ENCODE data around the gene EFCAB6.

EFCAB6 gene

DNA sequence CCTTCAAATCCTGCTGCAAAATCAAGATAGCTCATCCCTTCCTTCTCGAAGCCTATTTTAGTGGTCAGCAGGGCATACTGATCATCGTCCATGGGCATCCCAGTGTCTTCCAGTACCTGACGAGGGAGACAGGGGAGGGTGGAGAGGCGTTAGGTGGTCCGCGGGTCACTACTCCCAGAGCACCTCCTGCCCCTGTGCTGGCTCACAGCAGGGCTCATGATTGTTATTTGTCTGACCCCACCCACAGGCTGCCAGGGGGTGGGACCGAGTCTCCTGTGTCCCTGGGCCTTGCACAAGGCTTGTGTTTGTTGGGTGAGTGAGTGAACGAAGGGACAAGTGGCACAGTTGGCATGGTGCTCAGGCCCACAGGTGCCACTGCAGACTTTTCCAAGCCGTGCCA, 177.0 kb downstream of the EFCAB6 start:
- in situ Hi-C loops (cut with MboI; ENCODE audit: low sequenced_read_pairs, unreplicated experiment) = no loop called here
- TF ChIP-seq, protein P1, sequence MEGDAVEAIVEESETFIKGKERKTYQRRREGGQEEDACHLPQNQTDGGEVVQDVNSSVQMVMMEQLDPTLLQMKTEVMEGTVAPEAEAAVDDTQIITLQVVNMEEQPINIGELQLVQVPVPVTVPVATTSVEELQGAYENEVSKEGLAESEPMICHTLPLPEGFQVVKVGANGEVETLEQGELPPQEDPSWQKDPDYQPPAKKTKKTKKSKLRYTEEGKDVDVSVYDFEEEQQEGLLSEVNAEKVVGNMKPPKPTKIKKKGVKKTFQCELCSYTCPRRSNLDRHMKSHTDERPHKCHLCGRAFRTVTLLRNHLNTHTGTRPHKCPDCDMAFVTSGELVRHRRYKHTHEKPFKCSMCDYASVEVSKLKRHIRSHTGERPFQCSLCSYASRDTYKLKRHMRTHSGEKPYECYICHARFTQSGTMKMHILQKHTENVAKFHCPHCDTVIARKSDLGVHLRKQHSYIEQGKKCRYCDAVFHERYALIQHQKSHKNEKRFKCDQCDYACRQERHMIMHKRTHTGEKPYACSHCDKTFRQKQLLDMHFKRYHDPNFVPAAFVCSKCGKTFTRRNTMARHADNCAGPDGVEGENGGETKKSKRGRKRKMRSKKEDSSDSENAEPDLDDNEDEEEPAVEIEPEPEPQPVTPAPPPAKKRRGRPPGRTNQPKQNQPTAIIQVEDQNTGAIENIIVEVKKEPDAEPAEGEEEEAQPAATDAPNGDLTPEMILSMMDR (IDR thresholded peaks at IDR 0.05; ENCODE audit: borderline replicate concordance, control extremely low read depth, extremely low read depth, insufficient read depth, missing control alignments) = no peak
- no peak for DNase-seq (ENCODE audit: low spot score)

GRCh38 chr22:43634316-43634715, 177.8 kb downstream of the EFCAB6 start:
- DNase-seq (ENCODE audit: low spot score) = no peak
- TF ChIP-seq, protein P1 (IDR thresholded peaks at IDR 0.05; ENCODE audit: borderline replicate concordance, control extremely low read depth, extremely low read depth, insufficient read depth, missing control alignments) = no peak
- in situ Hi-C loops (cut with MboI; ENCODE audit: low sequenced_read_pairs, unreplicated experiment) = no loop called here

DNA sequence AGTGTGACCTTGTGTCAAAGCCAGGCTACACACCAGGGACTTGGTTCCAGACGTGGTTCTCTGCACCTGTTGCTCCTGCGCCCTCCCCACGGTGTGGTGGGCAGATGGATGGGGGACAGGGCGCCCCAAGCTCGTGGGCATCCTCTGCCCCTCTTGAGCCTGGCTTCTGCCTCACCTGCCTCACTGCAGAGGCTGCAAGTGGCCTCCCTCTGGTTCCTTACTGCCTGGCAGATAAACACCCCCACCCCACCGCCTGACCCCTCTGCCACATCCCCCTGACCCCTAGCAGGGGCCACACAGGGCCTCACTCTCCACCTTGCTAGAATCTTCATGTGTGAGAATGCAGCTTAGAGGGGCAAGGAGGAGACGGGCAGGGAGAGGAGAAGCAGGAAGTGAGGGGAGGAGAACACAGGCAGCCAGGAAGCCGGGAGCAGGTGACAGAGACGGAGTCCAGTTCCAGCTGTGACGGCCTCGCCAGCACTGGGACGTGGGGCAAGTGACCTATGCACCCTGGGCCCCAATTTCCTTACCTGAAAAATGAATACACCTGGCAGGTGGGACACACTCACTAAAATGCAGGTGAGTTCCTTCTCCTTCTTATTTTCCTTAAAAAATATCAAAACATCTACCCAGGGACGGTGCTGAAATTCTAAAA, 178.3 kb downstream of the EFCAB6 start:
- TF ChIP-seq, protein P1 (IDR thresholded peaks at IDR 0.05; ENCODE audit: borderline replicate concordance, control extremely low read depth, extremely low read depth, insufficient read depth, missing control alignments) = no peak
- in situ Hi-C loops (cut with MboI; ENCODE audit: low sequenced_read_pairs, unreplicated experiment) = no loop called here
- no peak for DNase-seq (ENCODE audit: low spot score)

DNA sequence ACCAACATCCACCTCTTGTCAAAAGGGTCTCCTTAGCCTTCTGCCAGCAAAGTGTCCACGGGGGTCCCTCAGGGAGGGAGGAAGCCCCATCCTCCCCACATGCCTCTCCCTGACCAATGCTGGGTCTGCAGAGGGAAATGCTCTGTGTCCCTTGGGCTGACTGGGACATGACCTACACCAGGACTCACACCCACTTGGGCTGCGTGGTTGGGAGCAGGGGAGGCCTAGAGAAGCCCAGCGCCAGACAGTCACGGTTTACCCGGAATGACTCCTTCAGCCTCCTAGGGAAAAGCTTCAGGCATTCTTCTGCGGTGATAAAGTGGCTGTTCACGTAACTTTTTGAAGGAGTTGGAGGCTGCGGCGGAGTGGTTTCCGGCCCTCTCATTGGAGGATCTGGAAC, 180.3 kb downstream of the EFCAB6 start:
- TF ChIP-seq, protein P1 (IDR thresholded peaks at IDR 0.05; ENCODE audit: borderline replicate concordance, control extremely low read depth, extremely low read depth, insufficient read depth, missing control alignments) = no peak
- DNase-seq (ENCODE audit: low spot score) = no peak
- in situ Hi-C loops (cut with MboI; ENCODE audit: low sequenced_read_pairs, unreplicated experiment) = no loop called here

DNA sequence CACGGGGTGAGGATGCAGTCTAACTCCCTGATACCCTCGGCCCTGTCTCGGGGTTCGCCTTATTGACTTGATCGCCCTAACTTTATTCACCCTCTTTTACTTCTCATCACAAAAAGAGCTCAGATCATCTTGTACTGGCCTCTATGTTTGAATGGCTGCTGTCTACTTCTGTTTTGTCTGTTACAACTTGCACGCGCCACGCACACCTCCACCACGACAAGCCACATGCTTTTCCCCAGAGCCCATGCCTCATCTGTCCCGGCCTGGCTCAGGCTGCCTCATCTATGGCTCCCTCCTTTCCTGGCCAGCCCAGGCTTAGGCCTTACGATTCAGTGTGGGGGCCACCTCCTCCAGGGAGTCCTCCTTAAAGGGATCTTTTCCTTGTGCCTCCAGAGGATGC, 180.9 kb downstream of the EFCAB6 start:
- TF ChIP-seq, protein P1 (IDR thresholded peaks at IDR 0.05; ENCODE audit: borderline replicate concordance, control extremely low read depth, extremely low read depth, insufficient read depth, missing control alignments) = no peak
- DNase-seq (ENCODE audit: low spot score) = no peak
- in situ Hi-C loops (cut with MboI; ENCODE audit: low sequenced_read_pairs, unreplicated experiment) = no loop called here

GRCh38 chr22:43630451-43630850, 181.7 kb downstream of the EFCAB6 start:
- no peak for DNase-seq (ENCODE audit: low spot score)
- TF ChIP-seq, protein P1 (IDR thresholded peaks at IDR 0.05; ENCODE audit: borderline replicate concordance, control extremely low read depth, extremely low read depth, insufficient read depth, missing control alignments) = no peak
- in situ Hi-C loops (cut with MboI; ENCODE audit: low sequenced_read_pairs, unreplicated experiment) = no loop called here
